HCT116 (cell line): ENCODE results near the gene ZNF618. TPM values are rescaled to one million over a fixed set of nuclear protein-coding genes. Genes with fewer than 3 reads are reported as not detected.

Experiments used
- ATAC-seq: fragments of 200-7000 bp; cut with Tn5 transposase; 2 replicates; pipeline ENCODE4 v1.9.1; 2020; ENCODE audit warnings: mild to moderate bottlenecking, moderate library complexity
- BruUV-seq: library from RNA; stranded (reverse); fragments of 400-500 nt; replicated peaks from 2 replicates; lab custom pipeline; 2021; lab: Mats Ljungman, UMichigan
- CTCF ChIA-PET: fragments of 300-600 bp; sonication (Branson Sonifier 250); formaldehyde crosslinking; loops from one replicate; lab custom pipeline; 2021; ENCODE audit warnings: antibody characterized with exemption; lab: Charles Lee
- POLR2A ChIA-PET: fragments of 300-600, 350-600 bp; sonication (Branson Sonifier 250); formaldehyde crosslinking; loops from one replicate; lab custom pipeline; 2021; ENCODE audit warnings: antibody characterized with exemption; lab: Charles Lee
- RAD21 ChIA-PET, 2 experiments: fragments of 300-600 bp; sonication (Branson Sonifier 250); formaldehyde crosslinking; loops; one replicate each; lab custom pipeline; 2023; ENCODE audit warnings: low total read pairs in 2 of 2; ENCODE audit not compliant: uncharacterized antibody in 2 of 2, unreplicated experiment in 2 of 2, low non-redundant PET in 1 of 2; lab: Charles Lee
- DNase-seq: peaks from one replicate; pipeline ENCODE4 v3.0.0-alpha.2; 2010; ENCODE audit warnings: low read depth, low spot score
- H2AFZ ChIP-seq: fragments of 200-600 bp; shearing (Covaris generic), sonication (generic); 2 replicates; pipeline ENCODE4 v1.6.1; 2017; ENCODE audit warnings: low read depth, mixed run types, mixed read lengths, antibody characterized with exemption, low read length; ENCODE audit not compliant: poor library complexity, severe bottlenecking
- H3K27ac ChIP-seq: 2 replicates; pipeline ENCODE4 v1.5.1; 2012; ENCODE audit warnings: low read depth, low read length
- H3K27me3 ChIP-seq: fragments of 200-600 bp; sonication (generic); 2 replicates; pipeline ENCODE4 v1.6.1; 2016; ENCODE audit warnings: mixed run types, low read length, mixed read lengths; ENCODE audit not compliant: insufficient read depth
- H3K36me3 ChIP-seq, 2 experiments: fragments of 200-500 bp in 1 of 2; fragments of 200-600 bp in 1 of 2; sonication (Bioruptor generic) in 1 of 2; sonication (generic) in 1 of 2; 2 replicates each; pipeline versions ENCODE4 v1.5.1 to v1.6.1; 2014 to 2016; ENCODE audit warnings: low read length in 2 of 2, inconsistent platforms in 1 of 2, mixed read lengths in 1 of 2, mixed run types in 1 of 2; ENCODE audit not compliant: insufficient read depth in 2 of 2, control insufficient read depth in 1 of 2
- H3K4me1 ChIP-seq, 2 experiments: fragments of 200-600 bp in 1 of 2; sonication (generic) in 1 of 2; 2 replicates each; pipeline versions ENCODE4 v1.5.1 to v1.6.1; 2012 to 2017; ENCODE audit warnings: low read length in 2 of 2, inconsistent platforms in 1 of 2, mild to moderate bottlenecking in 1 of 2, mixed read lengths in 1 of 2, mixed run types in 1 of 2, moderate library complexity in 1 of 2; ENCODE audit not compliant: insufficient read depth in 2 of 2, control insufficient read depth in 1 of 2
- H3K4me2 ChIP-seq: fragments of 200-600 bp; sonication (generic); 2 replicates; pipeline ENCODE4 v1.6.1; 2017; ENCODE audit warnings: mixed run types, low read length, mixed read lengths
- H3K4me3 ChIP-seq, 2 experiments: fragments of 200-600 bp in 1 of 2; sonication (generic) in 1 of 2; replicated peaks in 1 of 2; 2 replicates each; pipeline ENCODE4 v1.5.1; 2011 to 2016; ENCODE audit warnings: low read length in 2 of 2, control low read depth in 1 of 2, low read depth in 1 of 2, mild to moderate bottlenecking in 1 of 2, mixed read lengths in 1 of 2, mixed run types in 1 of 2
- H3K79me2 ChIP-seq: fragments of 200-600 bp; sonication (generic); 2 replicates; pipeline ENCODE4 v1.6.1; 2017; ENCODE audit warnings: mild to moderate bottlenecking, mixed run types, low read length, moderate library complexity, mixed read lengths; ENCODE audit not compliant: insufficient read depth
- H3K9ac ChIP-seq: fragments of 200-600 bp; sonication (generic); 2 replicates; pipeline ENCODE4 v1.6.1; 2016; ENCODE audit warnings: low read length, mixed read lengths
- H3K9me2 ChIP-seq: fragments of 200-600 bp; sonication (generic), shearing (Covaris generic); 2 replicates; pipeline ENCODE4 v1.6.1; 2017; ENCODE audit warnings: mixed run types, mild to moderate bottlenecking, moderate library complexity; ENCODE audit not compliant: insufficient read depth
- H3K9me3 ChIP-seq, 2 experiments: fragments of 200-500 bp in 1 of 2; fragments of 200-600 bp in 1 of 2; sonication (Bioruptor generic) in 1 of 2; sonication (generic) in 1 of 2; 2 replicates each; pipeline ENCODE4 v1.6.1; 2014 to 2017; ENCODE audit warnings: low read length in 2 of 2, mixed read lengths in 2 of 2, inconsistent platforms in 1 of 2, low read depth in 1 of 2, mild to moderate bottlenecking in 1 of 2, mixed run types in 1 of 2, moderate library complexity in 1 of 2; ENCODE audit not compliant: control insufficient read depth in 1 of 2, insufficient read depth in 1 of 2
- H4K20me1 ChIP-seq: fragments of 200-600 bp; sonication (generic), shearing (Covaris generic); 2 replicates; pipeline ENCODE4 v1.6.1; 2017; ENCODE audit warnings: mixed run types, mild to moderate bottlenecking, moderate library complexity; ENCODE audit not compliant: insufficient read depth
- CEBPB ChIP-seq: IDR thresholded peaks from 2 replicates; pipeline ENCODE4 v1.6.1; 2012; ENCODE audit warnings: low read depth
- EGR1 ChIP-seq: IDR thresholded peaks from 2 replicates; pipeline ENCODE4 v1.6.1; 2012; ENCODE audit warnings: low read depth
- ELF1 ChIP-seq: IDR thresholded peaks from 2 replicates; pipeline ENCODE4 v1.6.1; 2012; ENCODE audit warnings: low read depth, borderline replicate concordance
- EZH2 ChIP-seq: fragments of 200-600 bp; sonication (generic); IDR thresholded peaks from 2 replicates; pipeline ENCODE4 v1.6.1; 2017; ENCODE audit warnings: antibody characterized with exemption, mixed run types
- EZH2phosphoT487 ChIP-seq: fragments of 200-600 bp; IDR thresholded peaks from 2 replicates; pipeline ENCODE4 v1.6.1; 2018; ENCODE audit warnings: antibody characterized with exemption, borderline replicate concordance
- JUND ChIP-seq: IDR thresholded peaks from 2 replicates; pipeline ENCODE4 v1.6.1; 2012
- POLR2A ChIP-seq: IDR thresholded peaks from 2 replicates; pipeline ENCODE4 v1.7.0; 2011; ENCODE audit warnings: borderline replicate concordance; ENCODE audit not compliant: insufficient read depth, insufficient read length; ENCODE audit errors: extremely low read depth
- POLR2AphosphoS5 ChIP-seq: IDR thresholded peaks from 2 replicates; pipeline ENCODE4 v1.6.1; 2011; ENCODE audit warnings: mild to moderate bottlenecking, low read depth, low read length, moderate library complexity
- SP1 ChIP-seq: IDR thresholded peaks from 2 replicates; pipeline ENCODE4 v1.6.1; 2012; ENCODE audit warnings: low read depth
- TCF7L2 ChIP-seq: IDR thresholded peaks from 2 replicates; pipeline ENCODE4 v1.7.0; 2011; ENCODE audit warnings: borderline replicate concordance, inconsistent platforms; ENCODE audit not compliant: insufficient read depth, insufficient read length; ENCODE audit errors: extremely low read depth
- YY1 ChIP-seq: IDR thresholded peaks from 2 replicates; pipeline ENCODE4 v1.6.1; 2011; ENCODE audit warnings: low read length, low read depth, moderate library complexity, mild to moderate bottlenecking; ENCODE audit not compliant: insufficient replicate concordance; ENCODE audit errors: extremely low read depth
- intact Hi-C: fragments of 100-400 bp; cut with micrococcal nuclease; formaldehyde crosslinking; loops from 2 replicates; pipeline ENCODE4 v1.10.0; 2022
- total RNA-seq: library from RNA; stranded (reverse); gene quantifications from one replicate; pipeline ENCODE4 v1.2.1, GENCODE V29; 2021; ENCODE audit not compliant: unreplicated experiment
- TF ChIP-seq, protein P1 (sequence below): IDR thresholded peaks from 2 replicates; pipeline ENCODE4 v1.6.1; 2011; ENCODE audit warnings: mild to moderate bottlenecking, low read length, moderate library complexity; ENCODE audit not compliant: insufficient replicate concordance; ENCODE audit errors: extremely low read depth
- TF ChIP-seq, protein P2 (sequence below): IDR thresholded peaks from 2 replicates; pipeline ENCODE4 v1.6.1; 2012
- TF ChIP-seq, protein P3 (sequence below): IDR thresholded peaks from 2 replicates; pipeline ENCODE4 v1.6.1; 2012; ENCODE audit warnings: low read depth
- TF ChIP-seq, protein P4 (sequence below): IDR thresholded peaks from 2 replicates; pipeline ENCODE4 v1.6.1; 2012

Gene ZNF618
- total RNA-seq, 1 experiment from 2014 or later = 13.5 TPM

DNA sequence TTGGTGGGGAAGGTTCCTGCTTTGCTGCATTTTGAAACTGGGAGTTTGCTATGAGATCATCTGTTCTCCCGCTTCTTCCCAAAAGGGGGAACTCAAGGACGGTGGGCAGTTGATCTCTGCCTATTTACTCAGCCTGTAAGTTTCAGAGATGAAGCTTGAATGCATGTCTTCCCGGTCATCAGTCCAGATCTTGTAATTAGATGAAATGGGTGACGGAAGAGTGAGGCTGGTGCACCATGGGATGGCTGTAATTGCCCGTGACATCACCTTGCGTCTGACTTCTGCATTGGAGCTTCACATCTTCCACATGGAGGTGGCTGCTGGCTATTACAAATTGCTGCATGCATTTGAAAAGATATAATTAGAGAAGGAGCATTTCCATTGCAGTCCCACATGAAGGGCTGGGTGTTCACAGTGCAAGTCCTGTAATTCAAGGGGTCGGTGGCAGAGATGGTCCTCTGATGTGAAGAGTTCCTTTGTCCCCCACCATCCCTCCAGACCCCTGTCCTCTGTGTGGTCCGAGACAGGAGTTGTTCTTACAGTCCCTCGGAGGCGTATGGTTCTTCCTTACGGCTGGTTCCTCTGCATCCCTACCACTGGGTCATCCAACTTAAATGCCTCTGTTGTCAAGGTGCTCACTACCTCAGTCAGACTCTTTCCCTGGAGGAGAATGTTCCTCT lies 72.9 kb downstream of the ZNF618 start (continued):
- TF ChIP-seq, protein P1, sequence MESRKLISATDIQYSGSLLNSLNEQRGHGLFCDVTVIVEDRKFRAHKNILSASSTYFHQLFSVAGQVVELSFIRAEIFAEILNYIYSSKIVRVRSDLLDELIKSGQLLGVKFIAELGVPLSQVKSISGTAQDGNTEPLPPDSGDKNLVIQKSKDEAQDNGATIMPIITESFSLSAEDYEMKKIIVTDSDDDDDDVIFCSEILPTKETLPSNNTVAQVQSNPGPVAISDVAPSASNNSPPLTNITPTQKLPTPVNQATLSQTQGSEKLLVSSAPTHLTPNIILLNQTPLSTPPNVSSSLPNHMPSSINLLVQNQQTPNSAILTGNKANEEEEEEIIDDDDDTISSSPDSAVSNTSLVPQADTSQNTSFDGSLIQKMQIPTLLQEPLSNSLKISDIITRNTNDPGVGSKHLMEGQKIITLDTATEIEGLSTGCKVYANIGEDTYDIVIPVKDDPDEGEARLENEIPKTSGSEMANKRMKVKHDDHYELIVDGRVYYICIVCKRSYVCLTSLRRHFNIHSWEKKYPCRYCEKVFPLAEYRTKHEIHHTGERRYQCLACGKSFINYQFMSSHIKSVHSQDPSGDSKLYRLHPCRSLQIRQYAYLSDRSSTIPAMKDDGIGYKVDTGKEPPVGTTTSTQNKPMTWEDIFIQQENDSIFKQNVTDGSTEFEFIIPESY = no peak
- TF ChIP-seq, all 23 proteins: peak for 0

DNA sequence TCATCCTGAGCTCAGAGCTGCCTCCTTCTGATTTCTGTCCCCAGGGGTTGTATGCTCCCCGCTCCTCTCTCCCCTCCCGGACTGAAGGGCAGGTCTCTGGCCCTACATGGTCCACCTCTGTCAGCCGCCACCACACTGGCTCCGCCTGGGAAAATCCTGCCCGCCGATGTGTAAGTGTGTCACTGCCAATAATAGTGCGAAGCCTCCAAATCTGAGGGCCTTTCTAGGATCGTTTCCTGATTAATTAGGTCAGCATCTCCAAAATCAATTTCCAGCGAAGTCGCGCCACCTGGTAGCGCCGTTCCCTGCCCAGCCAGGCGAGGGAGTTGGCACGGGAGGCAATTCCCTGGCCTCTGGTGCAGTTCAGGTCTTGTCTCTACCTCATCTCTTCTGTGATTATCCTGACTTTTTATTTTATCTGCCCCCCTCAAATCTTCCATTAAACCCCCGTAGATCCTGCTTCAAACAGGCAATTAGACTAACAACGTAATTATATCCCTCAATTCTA lies 73.5 kb downstream of the ZNF618 start:
- H3K4me1 ChIP-seq = no peaks in the 10 kb centered on the region
- intact Hi-C loops = no loop called here
- no peak overlapping the region for H3K27ac ChIP-seq
- no peaks in the 10 kb centered on the region for H3K9me2 ChIP-seq
- TF ChIP-seq POLR2A = no peak
- TF ChIP-seq, protein P2, sequence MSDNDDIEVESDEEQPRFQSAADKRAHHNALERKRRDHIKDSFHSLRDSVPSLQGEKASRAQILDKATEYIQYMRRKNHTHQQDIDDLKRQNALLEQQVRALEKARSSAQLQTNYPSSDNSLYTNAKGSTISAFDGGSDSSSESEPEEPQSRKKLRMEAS = no peak
- TF ChIP-seq ELF1 = no peak
- TF ChIP-seq EZH2phosphoT487 = no peak
- no peak for TF ChIP-seq CEBPB
- TF ChIP-seq EGR1 = no peak
- TF ChIP-seq EZH2 = no peak
- TF ChIP-seq, protein P1 = no peak
- TF ChIP-seq TCF7L2 = no peak
- TF ChIP-seq JUND = no peak
- TF ChIP-seq YY1 = no peak
- TF ChIP-seq POLR2AphosphoS5 = no peak
- TF ChIP-seq, protein P3, sequence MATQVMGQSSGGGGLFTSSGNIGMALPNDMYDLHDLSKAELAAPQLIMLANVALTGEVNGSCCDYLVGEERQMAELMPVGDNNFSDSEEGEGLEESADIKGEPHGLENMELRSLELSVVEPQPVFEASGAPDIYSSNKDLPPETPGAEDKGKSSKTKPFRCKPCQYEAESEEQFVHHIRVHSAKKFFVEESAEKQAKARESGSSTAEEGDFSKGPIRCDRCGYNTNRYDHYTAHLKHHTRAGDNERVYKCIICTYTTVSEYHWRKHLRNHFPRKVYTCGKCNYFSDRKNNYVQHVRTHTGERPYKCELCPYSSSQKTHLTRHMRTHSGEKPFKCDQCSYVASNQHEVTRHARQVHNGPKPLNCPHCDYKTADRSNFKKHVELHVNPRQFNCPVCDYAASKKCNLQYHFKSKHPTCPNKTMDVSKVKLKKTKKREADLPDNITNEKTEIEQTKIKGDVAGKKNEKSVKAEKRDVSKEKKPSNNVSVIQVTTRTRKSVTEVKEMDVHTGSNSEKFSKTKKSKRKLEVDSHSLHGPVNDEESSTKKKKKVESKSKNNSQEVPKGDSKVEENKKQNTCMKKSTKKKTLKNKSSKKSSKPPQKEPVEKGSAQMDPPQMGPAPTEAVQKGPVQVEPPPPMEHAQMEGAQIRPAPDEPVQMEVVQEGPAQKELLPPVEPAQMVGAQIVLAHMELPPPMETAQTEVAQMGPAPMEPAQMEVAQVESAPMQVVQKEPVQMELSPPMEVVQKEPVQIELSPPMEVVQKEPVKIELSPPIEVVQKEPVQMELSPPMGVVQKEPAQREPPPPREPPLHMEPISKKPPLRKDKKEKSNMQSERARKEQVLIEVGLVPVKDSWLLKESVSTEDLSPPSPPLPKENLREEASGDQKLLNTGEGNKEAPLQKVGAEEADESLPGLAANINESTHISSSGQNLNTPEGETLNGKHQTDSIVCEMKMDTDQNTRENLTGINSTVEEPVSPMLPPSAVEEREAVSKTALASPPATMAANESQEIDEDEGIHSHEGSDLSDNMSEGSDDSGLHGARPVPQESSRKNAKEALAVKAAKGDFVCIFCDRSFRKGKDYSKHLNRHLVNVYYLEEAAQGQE = no peak
- TF ChIP-seq SP1 = no peak
- TF ChIP-seq, protein P4, sequence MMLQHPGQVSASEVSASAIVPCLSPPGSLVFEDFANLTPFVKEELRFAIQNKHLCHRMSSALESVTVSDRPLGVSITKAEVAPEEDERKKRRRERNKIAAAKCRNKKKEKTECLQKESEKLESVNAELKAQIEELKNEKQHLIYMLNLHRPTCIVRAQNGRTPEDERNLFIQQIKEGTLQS = no peak
- ChIA-PET RAD21 (no interaction called here), POLR2A (no interaction called here), CTCF (no interaction called here)
- H3K4me2 ChIP-seq = no peak overlapping the region
- no peak overlapping the region for H3K9ac ChIP-seq
- H4K20me1 ChIP-seq = no peaks in the 10 kb centered on the region
- H3K27me3 ChIP-seq = no peaks in the 10 kb centered on the region
- H3K79me2 ChIP-seq = no peaks in the 10 kb centered on the region
- no peak for ATAC-seq
- H3K36me3 ChIP-seq = no peaks in the 10 kb centered on the region
- no peak overlapping the region for H2AFZ ChIP-seq
- H3K9me3 ChIP-seq = no peaks in the 10 kb centered on the region
- no TSS peak for BruUV-seq
- H3K4me3 ChIP-seq = no peak overlapping the region
- DNase-seq = no peak
